Kidney epithelial cell (primary cell): ENCODE measurements around the gene GOLGA6D. TPM values are rescaled to one million over a fixed set of nuclear protein-coding genes. Genes with fewer than 3 reads are reported as not detected.
"Not testable (repeated sequence)": the region's sequence is repeated elsewhere in the genome, so short reads cannot be mapped to it uniquely, and the experiment has no call there.

Experiments used
- DNase-seq: peaks from one replicate; pipeline ENCODE4 v3.0.0-alpha.2; 2010; ENCODE audit warnings: low read depth
- H3K27me3 ChIP-seq: 2 replicates; pipeline ENCODE4 v1.6.0; 2011; ENCODE audit warnings: low read length; ENCODE audit not compliant: control insufficient read depth, insufficient read depth
- H3K36me3 ChIP-seq: 2 replicates; pipeline ENCODE4 v1.5.1; 2011; ENCODE audit warnings: low read length; ENCODE audit not compliant: control insufficient read depth, insufficient read depth
- H3K4me3 ChIP-seq: 2 replicates; pipeline ENCODE4 v1.5.1; 2011; ENCODE audit warnings: low read depth, mild to moderate bottlenecking, control low read depth, low read length
- CTCF ChIP-seq: IDR thresholded peaks from 2 replicates; pipeline ENCODE4 v1.5.1; 2011; ENCODE audit warnings: mild to moderate bottlenecking, moderate library complexity, low read length, control low read depth, inconsistent platforms; ENCODE audit not compliant: insufficient read depth, poor library complexity, severe bottlenecking
- total RNA-seq: library from RNA; depleted of rRNA; stranded (reverse); fragments of >200 nt; gene quantifications from 2 replicates; pipeline ENCODE4 v1.2.3, GENCODE V29; 2015

Gene GOLGA6D
- total RNA-seq, 1 donor from 2014 or later, result not detected

GRCh38 chr15:75306188-75306587, 23.6 kb downstream of the GOLGA6D start:
- peaks cover 10% of the 10 kb centered on the region for H3K27me3 ChIP-seq
- DNase-seq, result no peak
- H3K4me3 ChIP-seq, result no peak overlapping the region
- TF ChIP-seq CTCF, result no peak
- no peaks in the 10 kb centered on the region for H3K36me3 ChIP-seq

- Histone ChIP-seq H3K27me3 (peaks cover 7% of the 10 kb centered on the region), H3K4me3 (no peak overlapping the region), H3K36me3 (no peaks in the 10 kb centered on the region)
- TF ChIP-seq CTCF, result peak; percentile 55
- DNase-seq, result no peak
Measured at GRCh38 chr15:75307778-75308390, 25.2 kb downstream of the GOLGA6D start.

- TF ChIP-seq CTCF, result no peak
- DNase-seq, result no peak
- H3K27me3 ChIP-seq, result peaks cover 3% of the 10 kb centered on the region
Measured at GRCh38 chr15:75309711-75310110, 27.1 kb downstream of the GOLGA6D start.

GRCh38 chr15:75312548-75312947, 29.9 kb downstream of the GOLGA6D start:
- not testable (repeated sequence) for H3K4me3 ChIP-seq, DNase-seq

More at GRCh38 chr15:75309711-75310110, 27.1 kb downstream of the GOLGA6D start:
- no peak overlapping the region for H3K4me3 ChIP-seq
- no peaks in the 10 kb centered on the region for H3K36me3 ChIP-seq

GRCh38 chr15:75313116-75313845, 30.6 kb downstream of the GOLGA6D start:
- Histone ChIP-seq H3K27me3 (no peaks in the 10 kb centered on the region), H3K36me3 (no peaks in the 10 kb centered on the region), H3K4me3 (no peak overlapping the region)
- no peak for DNase-seq
- TF ChIP-seq CTCF, result no peak

More at GRCh38 chr15:75312548-75312947, 29.9 kb downstream of the GOLGA6D start:
- H3K27me3 ChIP-seq, H3K36me3 ChIP-seq: not testable (repeated sequence)

GRCh38 chr15:75314552-75315290, 32.1 kb downstream of the GOLGA6D start:
- H3K27me3 ChIP-seq, result no peaks in the 10 kb centered on the region
- H3K36me3 ChIP-seq, result no peaks in the 10 kb centered on the region
- DNase-seq, result no peak
- H3K4me3 ChIP-seq, result no peak overlapping the region
- no peak for TF ChIP-seq CTCF

GRCh38 chr15:75319231-75319897, 36.7 kb downstream of the GOLGA6D start:
- not testable (repeated sequence) for H3K36me3 ChIP-seq, H3K4me3 ChIP-seq, DNase-seq, H3K27me3 ChIP-seq
